Measurements from ENCODE around the gene DNM3.

DNM3 gene

DNA sequence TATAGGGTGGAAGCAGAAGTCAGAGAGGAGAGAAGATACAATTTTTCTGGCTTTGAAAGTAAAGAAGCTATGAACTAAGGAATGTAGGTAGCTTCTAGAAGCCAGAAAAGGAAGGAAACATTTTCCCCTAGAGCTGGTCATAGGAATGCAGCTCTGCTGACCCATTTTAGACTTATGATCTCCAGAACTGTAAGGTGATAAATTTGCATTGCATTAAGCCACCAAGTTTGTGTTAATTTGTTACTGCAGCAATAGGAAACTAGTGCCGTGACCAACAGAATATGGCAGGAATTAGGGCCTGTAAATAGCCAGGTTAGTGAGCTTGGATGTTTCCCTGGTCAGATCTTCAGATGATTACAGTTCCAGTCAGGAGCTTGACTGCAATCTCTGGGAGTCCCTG is 334.9 kb downstream of the DNM3 start:
- DNase-seq (ENCODE audit: low read depth in 2 of 2): no peak

DNA sequence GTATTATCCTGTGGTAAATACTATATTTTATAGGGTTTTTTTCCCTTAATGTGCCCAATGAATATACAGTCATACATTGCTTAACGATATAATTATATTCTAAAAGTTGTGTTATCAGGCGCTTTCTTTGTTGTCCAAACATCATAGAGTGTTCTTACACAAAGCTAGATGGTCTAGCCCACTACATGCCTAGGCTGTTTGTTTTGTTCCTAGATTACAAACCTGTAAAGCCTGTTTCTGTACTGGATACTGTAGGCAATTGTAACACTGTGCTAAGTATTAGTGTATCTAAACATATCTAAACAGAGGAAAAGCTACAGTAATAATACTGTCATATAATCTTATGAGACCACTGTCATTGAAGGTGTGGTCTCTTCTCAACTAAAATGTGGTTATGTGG is 336.6 kb downstream of the DNM3 start:
- DNase-seq (ENCODE audit: low read depth in 2 of 2): no peak

DNA sequence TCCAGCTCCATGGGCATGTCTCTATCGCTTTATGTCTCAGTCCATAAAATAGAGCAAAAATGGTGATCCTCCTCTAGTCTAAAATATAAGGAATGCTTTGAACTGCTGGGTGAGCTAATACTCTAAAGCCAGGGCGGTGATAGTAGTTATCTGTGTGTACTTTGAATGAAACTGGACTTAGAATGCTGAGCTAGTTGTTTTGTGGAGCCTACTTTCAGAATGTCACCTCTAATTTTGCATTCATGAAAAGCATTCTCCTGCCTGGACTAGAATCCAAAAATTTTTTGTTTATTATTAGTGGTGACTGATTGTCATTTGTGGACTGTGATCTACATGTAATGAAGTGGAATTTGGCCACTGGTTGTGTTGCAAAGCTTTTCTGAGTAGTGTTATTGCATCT is 337.6 kb downstream of the DNM3 start:
- DNase-seq (ENCODE audit: low read depth in 2 of 2): no peak

DNA sequence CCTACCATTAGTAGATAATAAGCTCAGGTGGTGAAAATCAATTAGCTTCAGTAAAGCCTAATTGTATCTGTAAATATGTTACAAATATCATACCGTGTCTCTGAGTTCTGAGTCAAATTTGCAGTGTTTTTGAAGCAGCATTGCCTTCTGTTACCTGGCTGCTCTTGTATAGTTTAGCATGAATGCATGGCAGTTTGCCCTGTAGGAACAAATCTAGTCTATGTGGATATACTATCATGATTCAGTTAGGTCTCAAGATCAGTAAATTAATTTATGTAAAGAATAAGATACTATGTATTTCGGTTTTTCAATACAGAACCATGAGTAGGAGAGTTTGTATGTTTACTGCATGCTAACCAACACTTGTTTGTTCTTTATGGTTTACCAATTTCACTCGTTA is 338.6 kb downstream of the DNM3 start:
- no peak for DNase-seq (ENCODE audit: low read depth in 2 of 2)

DNA sequence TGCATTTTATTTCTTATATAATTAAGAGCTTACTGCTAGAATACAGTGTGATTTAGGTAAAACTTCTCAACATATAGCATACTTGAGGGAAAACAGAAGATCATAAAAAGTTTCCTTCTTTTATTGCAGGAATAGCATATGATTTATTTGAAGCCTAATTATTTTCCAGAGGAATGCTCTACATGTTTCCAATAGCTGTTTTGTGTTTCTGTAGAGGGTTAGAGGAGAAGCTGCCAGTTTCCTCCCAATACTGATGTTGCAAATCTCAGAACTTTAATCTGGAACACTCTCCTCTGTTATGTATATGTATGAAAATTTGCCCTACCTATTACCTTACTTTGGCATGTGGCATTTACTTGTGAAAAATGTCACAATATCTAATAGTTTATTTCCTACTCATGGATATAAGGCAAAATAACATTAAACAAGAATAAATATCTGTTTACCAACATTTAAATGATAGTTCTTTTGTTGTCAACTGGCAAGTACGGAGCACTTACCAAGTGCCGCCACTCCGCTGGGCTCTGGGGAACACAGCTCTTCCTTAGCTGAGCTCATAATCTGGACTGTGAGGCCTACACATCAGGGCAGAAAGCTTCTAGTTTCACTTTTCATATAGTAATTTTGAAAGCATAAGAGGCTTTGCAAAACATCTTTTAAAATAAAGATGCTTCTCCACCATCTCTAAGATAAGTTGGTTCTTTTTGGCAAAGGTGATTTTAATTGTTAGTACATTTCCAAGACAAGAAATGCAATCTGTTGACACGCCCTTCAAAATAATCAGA is 339.4 kb downstream of the DNM3 start:
- DNase-seq (ENCODE audit: low read depth in 2 of 2): peak; percentile 15 to 38

DNA sequence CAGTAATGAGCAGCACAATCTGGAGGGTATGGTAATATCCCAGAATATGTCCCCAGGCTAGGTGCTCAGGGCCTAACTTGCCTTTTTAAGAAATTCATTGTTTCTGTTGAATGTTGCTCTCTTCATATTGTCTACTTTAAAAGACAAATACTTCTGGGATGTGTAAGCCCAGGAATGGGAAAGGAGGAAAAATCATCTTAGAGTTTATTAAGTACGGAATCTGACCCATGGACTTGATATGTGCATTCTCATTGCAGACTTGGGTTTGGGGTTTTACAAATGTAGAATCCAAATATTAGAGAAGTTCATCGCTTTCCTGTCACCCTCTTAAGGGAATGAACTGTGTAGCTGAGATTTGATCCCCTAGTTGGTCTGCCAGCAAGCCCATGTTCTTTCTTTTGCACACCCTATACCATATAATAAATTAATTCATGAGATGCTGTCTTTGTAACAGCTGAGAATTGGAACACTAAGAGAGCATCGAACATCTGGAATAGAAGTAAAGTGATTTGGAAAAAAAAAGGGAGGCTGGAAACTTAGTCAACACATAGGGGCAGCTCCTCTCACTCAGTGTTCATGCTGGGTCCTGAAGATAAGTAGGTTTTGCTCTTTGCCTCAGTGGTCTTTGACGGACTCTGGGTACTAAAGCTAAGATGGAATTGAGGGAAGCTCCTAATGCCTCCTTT is 343.4 kb downstream of the DNM3 start:
- DNase-seq (ENCODE audit: low read depth in 2 of 2): no peak

DNA sequence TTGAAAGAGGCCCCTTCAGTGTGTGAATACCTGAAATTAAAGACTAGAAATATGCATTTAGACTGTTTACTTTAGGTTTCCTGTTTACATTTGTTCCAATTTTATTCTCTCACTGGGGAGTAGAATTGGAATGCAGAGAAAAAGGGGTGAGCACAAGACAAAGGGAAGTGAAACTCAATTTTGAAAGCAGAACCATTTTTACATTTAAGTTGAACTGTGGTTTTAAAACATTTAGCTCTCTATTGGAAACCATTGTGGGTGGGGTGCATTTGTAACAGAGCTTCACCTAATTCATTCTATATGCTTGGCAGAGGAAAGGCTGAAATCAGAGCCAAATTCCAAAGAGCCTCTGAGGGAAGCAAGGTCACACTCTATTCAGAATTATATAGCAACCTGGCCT is 343.9 kb downstream of the DNM3 start:
- no peak for DNase-seq (ENCODE audit: low read depth in 2 of 2)

DNA sequence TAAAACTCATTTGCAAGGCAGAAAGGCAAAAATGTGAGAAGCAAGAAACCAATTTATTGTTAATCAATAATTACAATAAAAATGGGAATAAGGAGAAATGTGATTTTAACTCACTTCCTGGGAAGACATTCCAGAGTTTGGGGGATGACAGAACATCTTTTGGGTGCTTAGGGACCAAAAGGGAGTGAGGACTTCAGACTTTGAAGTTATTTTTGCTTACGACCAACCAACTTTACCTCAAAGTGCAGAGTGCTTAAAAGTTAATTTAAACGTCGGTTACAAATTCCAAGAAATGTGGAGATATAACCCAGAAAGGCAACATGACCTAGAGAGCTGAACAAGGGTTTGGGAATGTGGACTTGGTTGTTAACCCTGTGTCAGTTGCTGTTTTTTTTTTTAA is 344.7 kb downstream of the DNM3 start:
- no peak for DNase-seq (ENCODE audit: low read depth in 2 of 2)

DNA sequence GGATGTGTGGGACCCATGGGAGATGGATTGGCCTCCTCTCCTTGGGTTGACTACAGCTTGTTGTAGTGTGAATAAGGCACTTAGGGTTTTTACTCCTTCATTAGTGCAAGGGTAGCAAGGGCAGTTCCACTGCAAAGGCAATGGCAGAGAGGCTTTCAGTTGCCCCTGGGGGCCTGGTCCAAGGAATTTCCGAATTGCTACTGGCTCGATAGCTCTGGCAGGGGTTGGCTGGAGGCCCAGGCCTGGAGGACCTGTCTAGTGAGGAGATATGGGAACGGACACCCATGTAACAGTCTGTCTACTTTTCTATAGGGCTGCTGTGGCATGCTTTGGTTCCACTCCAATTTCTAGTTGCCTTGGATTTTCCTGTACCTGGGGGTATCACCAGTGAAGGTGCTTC is 360.3 kb downstream of the DNM3 start:
- no peak for DNase-seq (ENCODE audit: low read depth in 2 of 2)

DNA sequence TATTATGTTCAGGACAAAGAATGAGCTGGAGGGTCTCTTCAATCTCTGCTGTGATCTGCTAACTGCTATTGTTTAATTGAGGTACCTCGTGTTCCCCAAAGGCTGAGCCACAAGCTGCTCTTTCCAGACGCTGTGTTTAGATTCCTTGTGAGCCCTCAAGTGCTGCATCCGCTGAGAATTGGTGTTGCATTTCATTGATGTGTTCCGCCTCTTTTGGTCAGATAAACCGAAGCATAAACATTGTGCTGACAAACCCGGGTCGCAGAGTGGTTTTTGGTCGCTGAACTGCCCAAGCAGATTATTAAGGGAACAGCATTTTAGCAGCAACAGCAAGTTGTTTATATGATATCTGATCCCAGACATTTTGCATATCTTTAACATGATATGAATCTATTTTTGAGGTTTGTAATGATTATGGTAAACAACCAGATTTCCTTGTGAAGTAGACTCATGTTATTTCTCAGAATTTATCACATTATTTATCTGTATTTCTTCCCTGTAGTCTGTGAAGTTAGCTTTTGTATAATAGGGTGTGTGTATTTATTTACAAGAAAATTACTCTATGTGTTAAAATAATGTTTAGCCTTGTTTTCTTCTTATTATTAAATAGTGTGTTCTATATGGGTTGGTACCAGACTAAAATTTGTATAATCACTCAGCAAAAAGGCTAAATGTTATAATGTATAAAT is 362.0 kb downstream of the DNM3 start:
- no peak for DNase-seq (ENCODE audit: low read depth in 2 of 2)

DNA sequence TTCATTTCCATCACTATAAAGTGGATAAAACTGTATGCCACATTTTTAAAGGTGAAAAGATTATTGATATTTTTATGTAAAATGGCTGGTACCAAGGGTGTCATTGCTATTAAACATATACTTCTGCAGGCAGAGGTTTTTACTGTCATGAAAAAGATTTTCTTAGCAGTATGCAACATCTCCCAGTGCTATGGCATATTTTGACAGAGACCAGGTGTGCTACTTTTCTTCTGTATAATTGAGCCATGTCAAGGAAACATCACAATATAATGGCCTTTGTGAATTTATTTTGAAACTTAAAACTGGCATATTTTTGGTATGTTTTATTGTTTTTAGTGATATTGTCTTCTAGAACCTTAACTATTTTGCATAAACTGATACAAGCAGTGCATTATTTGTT is 362.6 kb downstream of the DNM3 start:
- no peak for DNase-seq (ENCODE audit: low read depth in 2 of 2)

DNA sequence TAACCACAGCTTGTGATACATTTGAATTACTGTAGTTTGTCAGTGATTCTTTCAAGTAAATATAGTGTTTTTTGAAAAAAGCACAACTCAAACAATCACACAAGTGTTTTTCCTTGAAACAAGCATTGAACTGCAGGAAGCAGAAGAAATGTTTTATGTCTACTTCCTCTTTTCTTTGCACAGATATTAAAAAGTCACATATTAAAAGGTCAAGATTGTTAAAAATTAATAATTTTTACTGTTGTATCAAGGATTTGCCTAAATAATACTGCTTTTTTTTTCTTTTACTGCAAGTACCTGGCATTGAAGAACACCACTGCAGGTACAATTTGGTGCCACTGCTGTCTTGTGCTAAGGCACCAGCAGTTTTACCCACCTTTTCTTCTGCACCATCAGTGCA is 365.0 kb downstream of the DNM3 start:
- DNase-seq (ENCODE audit: low read depth in 2 of 2): no peak

DNA sequence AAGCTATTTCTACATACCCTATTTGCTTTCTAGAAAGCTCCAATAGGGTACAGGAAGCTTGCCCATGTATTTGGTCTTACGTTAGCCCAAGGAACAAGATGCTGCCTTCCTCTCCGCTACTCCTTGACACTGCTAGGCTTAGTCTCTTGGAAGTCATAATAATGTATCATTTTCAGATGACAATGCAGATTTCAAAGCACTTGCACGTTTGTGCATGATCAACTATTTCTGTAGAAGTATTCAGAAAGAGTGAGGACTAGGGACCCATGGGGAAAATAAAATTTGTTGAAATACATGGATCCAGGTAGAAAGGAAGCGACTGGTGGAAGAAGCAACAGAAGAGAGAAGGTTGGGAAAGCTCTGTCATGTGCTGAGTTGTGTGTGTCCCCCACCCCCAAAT is 367.3 kb downstream of the DNM3 start:
- no peak for DNase-seq (ENCODE audit: low read depth in 2 of 2)

DNA sequence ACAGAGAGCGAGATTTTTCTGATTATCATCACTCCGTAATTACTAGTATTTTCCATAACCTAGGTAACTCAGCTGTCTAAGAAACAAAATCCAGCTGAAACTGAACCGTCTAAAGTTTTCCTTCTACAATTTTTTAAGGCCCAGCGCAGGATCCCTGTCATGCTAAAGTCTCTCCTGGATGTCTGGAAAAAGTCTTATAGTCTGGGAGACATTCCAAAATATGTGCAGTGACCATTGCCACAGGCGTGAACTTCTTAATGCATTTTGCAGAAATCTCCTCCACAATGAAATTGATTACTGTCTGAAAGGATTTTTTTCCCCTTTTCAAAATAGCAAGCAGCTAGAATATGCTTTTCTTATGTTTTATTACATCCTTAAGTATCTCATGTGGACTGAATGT is 369.9 kb downstream of the DNM3 start:
- DNase-seq (ENCODE audit: low read depth in 2 of 2): no peak

DNA sequence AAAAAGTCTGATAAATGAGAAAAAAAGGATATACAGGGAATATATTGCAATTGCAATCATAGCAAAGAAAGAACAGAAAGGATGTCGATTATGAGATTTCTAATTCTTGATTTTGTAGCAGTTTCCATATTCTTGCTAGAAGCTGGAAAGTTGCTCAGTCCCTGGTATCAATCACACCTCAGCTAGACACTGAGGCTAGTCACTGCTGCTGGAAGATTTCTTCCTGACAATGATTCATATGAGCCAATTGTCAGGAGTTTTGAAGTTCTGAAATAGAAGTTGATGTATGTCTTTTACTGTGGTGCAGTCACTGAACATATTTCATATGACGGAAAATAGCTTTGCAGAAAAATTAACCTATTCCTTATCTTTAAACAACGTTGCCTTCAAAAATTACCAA is 370.8 kb downstream of the DNM3 start:
- no peak for DNase-seq (ENCODE audit: low read depth in 2 of 2)

DNA sequence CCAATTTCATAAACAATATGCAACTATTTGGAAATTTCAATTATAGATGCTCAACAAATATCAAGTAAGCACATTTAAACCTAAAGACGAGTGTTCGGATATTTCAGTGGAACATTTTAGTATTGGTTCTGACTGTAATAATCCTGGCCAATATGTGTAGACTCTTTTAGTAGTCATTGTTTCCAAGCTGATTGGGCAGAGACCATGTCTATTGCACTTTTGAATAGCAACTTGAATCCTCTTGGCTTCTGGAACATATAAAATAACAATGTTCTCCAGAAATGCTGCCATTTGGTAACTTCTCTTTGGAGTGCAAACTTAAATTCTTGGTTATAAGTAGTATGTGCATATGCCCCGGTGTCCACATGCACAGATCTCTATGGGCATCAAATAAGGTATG is 373.7 kb downstream of the DNM3 start:
- DNase-seq (ENCODE audit: low read depth in 2 of 2): no peak

DNA sequence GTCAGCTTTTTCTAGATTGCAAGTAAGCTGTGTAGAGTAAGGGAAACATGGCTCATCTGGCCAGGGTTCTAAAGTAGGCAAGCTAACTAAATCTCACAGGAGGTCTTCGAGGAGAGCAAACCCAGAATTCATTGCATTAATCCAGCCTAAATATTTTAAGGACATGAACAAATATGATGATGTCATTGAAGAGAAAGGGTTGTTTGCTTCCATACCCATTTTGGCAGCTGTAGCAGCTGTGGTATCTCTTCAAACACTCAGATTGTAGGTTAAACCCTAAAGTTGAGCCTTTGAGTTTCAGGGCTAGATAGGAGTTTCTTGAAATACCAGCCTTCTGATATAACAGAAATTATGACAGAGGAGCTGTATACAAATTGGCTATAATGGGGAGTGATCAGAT is 378.7 kb downstream of the DNM3 start:
- DNase-seq (ENCODE audit: low read depth in 2 of 2): no peak

DNA sequence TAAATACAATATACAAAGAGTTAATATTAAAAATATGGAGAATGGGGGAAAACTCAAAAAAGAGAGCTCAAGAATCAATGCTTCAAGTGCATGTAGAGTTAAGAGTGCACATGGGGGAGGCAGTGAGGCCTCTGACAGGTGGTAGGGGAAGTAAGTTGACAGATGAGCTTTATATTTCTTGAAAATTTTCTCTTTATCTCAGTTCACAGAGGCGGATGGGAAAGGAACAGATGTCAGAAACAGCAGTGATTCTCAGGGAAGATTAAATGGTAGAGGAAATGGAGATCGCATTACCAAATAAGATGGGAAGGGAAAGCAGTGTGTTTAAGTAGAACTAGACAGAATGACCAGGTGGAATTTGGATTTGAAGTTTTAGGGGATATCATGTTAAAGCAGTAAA is 379.1 kb downstream of the DNM3 start:
- DNase-seq (ENCODE audit: low read depth in 2 of 2): no peak

DNA sequence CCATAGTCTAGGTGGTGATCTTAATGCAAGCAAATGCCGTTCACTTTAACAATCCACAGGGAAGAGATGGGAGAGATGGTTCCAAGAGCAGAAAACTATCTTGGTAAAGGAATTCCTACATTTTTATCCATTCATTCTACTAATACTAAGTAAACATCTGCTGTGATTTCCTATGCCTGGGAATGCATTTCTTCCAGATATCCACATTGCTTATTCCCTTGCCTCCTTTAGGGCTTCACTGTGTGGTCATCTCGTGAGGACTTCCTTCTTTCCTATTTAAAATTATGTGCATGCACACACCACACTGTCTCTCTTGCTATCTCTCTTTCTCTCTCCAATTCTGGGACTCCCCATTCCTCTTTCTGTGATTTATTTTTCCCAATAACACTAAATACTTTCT is 380.1 kb downstream of the DNM3 start:
- no peak for DNase-seq (ENCODE audit: low read depth in 2 of 2)

DNA sequence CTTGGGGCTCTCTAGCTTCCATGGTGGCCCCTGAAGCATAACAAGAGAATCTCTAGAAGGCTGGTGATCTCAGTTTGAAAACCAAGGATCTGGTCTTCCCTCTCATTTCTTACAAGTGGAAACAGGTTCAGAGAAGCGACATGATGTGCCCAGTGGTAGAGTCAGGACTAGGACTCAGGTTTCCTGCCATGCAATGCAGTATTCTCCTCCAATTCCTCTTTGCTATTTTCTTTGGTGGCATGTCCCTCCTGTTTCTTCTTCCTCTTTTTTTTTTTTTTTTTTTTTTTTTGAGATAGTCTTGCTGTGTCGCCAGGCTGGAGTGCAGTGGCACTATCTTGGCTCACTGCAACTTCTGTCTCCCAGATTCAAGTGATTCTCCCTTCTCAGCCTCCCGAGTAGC is 383.6 kb downstream of the DNM3 start:
- DNase-seq (ENCODE audit: low read depth in 2 of 2): no peak

DNA sequence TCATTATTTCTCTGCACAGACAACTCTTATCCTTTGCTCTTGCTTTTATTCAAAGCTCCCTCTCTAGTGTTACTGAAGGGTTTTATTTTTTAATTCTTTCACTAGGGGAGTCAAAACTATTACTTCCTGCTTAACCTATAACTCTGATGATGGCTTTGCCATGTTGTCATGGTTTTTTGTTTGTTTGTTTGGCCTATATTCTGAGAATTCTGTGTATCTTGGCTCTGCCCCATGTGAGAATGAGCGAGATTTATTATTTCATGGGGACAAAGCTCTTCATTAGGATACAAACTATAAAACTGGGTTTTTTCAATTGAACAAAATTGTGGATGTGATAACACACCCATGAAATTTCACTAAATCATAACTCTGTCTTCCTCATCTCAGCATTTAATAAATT is 388.6 kb downstream of the DNM3 start:
- no peak for DNase-seq (ENCODE audit: low read depth in 2 of 2)

DNA sequence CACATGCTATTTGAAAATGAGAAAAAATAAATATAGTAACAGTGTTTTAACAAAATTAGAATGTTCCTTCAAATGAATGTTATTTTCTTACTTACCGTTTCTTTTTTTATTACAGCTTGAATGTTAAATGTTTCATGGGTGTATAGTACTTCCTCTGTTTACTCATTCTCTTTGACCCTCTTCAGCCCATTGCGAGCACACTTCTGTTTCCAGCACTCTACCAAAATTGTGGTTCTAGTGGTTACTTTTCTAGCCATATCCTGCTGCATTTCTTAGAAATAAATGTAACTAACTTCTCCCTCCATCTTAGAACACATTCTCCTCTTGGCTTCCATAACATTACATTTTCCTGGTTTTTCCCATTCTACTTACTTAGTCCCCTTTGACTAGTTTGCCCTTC is 389.2 kb downstream of the DNM3 start:
- no peak for DNase-seq (ENCODE audit: low read depth in 2 of 2)

DNA sequence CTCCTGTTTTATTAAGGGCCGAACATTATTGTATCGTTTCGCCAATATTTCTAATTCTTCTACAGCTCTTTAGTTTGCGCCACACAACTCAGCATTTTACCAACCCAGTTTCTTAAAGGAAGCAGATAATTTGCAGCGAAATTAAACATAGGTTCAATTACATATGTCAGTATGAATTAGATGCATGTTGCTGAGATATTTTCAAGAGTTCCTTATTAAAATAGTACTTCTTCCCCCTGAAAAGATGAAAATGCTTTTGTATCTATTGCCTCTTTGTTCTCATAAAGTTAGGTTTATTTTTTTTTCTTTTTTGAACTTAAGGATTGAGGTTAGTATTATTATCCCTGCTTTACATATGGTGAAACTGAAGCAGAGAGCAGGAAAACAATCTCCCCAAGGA is 395.7 kb downstream of the DNM3 start:
- no peak for DNase-seq (ENCODE audit: low read depth in 2 of 2)

All from stimulated activated CD4-positive, alpha-beta T cell treated with anti-CD3 and anti-CD28 coated beads, Interleukin-4, amount 100 ng/mL, for 48 hours (primary cell).